H1 (cell line): ENCODE results near the gene GRB7. TPM values are rescaled to one million over a fixed set of nuclear protein-coding genes. Genes with fewer than 3 reads are reported as not detected.

ENCODE experiments used
- CTCF ChIA-PET: fragments of 300-600 bp; sonication (Branson Sonifier 250); formaldehyde crosslinking; loops from one replicate; lab custom pipeline; 2021; ENCODE audit not compliant: partially characterized antibody; lab: Charles Lee
- POLR2A ChIA-PET: fragments of 300-600 bp; sonication (Branson Sonifier 250); formaldehyde crosslinking; loops from one replicate; lab custom pipeline; 2021; ENCODE audit warnings: inconsistent platforms; ENCODE audit not compliant: partially characterized antibody; lab: Charles Lee
- DNase-seq, 2 experiments: peaks; one replicate each; pipeline versions ENCODE4 v3.0.0 to v3.0.0-alpha.2; 2010 to 2022; ENCODE audit warnings: low spot score in 2 of 2, low read depth in 1 of 2, mixed read lengths in 1 of 2
- FAIRE-seq: peaks from 2 replicates; lab custom pipeline; 2011; peaks lifted over from hg19 to GRCh38; lab: Jason Lieb, UNC
- H2AFZ ChIP-seq: 2 replicates; pipeline ENCODE4 v1.8.1; 2012; ENCODE audit warnings: low read length, inconsistent platforms
- H2AK5ac ChIP-seq: 2 replicates; pipeline ENCODE4 v1.6.1; 2013; ENCODE audit warnings: low read depth, low read length
- H2BK120ac ChIP-seq: replicated peaks from 2 replicates; pipeline ENCODE3; 2013; ENCODE audit warnings: low read depth, low read length, inconsistent platforms
- H2BK12ac ChIP-seq: 2 replicates; pipeline ENCODE4 v1.6.1; 2013; ENCODE audit warnings: low read depth, low read length
- H2BK15ac ChIP-seq: 2 replicates; pipeline ENCODE4 v1.6.1; 2013; ENCODE audit warnings: low read length
- H2BK20ac ChIP-seq: 2 replicates; pipeline ENCODE4 v1.6.1; 2013; ENCODE audit warnings: low read length
- H2BK5ac ChIP-seq: 2 replicates; pipeline ENCODE4 v1.6.1; 2013; ENCODE audit warnings: low read depth, low read length
- H3K14ac ChIP-seq: 2 replicates; pipeline ENCODE4 v1.6.1; 2013; ENCODE audit warnings: inconsistent platforms; ENCODE audit not compliant: insufficient read length
- H3K18ac ChIP-seq: 2 replicates; pipeline ENCODE4 v1.6.1; 2013; ENCODE audit warnings: low read length; ENCODE audit errors: extremely low read depth
- H3K23ac ChIP-seq: 2 replicates; pipeline ENCODE4 v1.6.1; 2013; ENCODE audit warnings: inconsistent platforms; ENCODE audit not compliant: insufficient read length
- H3K23me2 ChIP-seq: 2 replicates; pipeline ENCODE4 v1.6.1; 2013; ENCODE audit warnings: low read depth, low read length
- H3K27ac ChIP-seq: 2 replicates; pipeline ENCODE4 v1.6.1; 2011; ENCODE audit warnings: low read depth, low read length, inconsistent platforms
- H3K27me3 ChIP-seq, 4 experiments: replicated peaks in 1 of 4; 1 replicate in 1 of 4; 2 replicates in 3 of 4; pipeline versions ENCODE4 v1.6.1 to v1.8.1; 2011 to 2013; ENCODE audit warnings: low read length in 3 of 4, mild to moderate bottlenecking in 3 of 4, inconsistent platforms in 2 of 4, mixed read lengths in 2 of 4, moderate library complexity in 1 of 4; ENCODE audit not compliant: control insufficient read depth in 3 of 4, insufficient read depth in 3 of 4; ENCODE audit errors: extremely low read depth in 1 of 4
- H3K36me3 ChIP-seq, 4 experiments: 2 replicates each; pipeline versions ENCODE4 v1.6.1 to v1.8.1; 2011 to 2013; ENCODE audit warnings: mild to moderate bottlenecking in 4 of 4, low read length in 3 of 4, moderate library complexity in 2 of 4, control low read depth in 1 of 4, inconsistent platforms in 1 of 4; ENCODE audit not compliant: insufficient read depth in 4 of 4, control insufficient read depth in 2 of 4
- H3K4ac ChIP-seq: replicated peaks from 2 replicates; pipeline ENCODE3; 2013; ENCODE audit warnings: low read length, low read depth, mixed read lengths, inconsistent platforms; ENCODE audit not compliant: insufficient read length
- H3K4me1 ChIP-seq, 4 experiments: replicated peaks in 1 of 4; 1 replicate in 1 of 4; 2 replicates in 3 of 4; pipeline versions ENCODE4 v1.6.1 to v1.8.1; 2011 to 2013; ENCODE audit warnings: low read length in 3 of 4, inconsistent platforms in 2 of 4, mixed read lengths in 1 of 4; ENCODE audit not compliant: insufficient read depth in 4 of 4, control insufficient read depth in 3 of 4
- H3K4me2 ChIP-seq, 2 experiments: 2 replicates each; pipeline versions ENCODE4 v1.6.1 to v1.8.1; 2011 to 2013; ENCODE audit warnings: low read depth in 2 of 2, low read length in 2 of 2, control low read depth in 1 of 2, inconsistent platforms in 1 of 2, mild to moderate bottlenecking in 1 of 2; ENCODE audit not compliant: insufficient read depth in 1 of 2
- H3K4me3 ChIP-seq, 4 experiments: fragments of 200-600, 300-600 bp in 1 of 4; sonication (generic), shearing (Covaris generic), sonication (Bioruptor Twin) in 1 of 4; 2 replicates each; pipeline versions ENCODE4 v1.5.1 to v1.8.1; 2011 to 2016; ENCODE audit warnings: low read length in 4 of 4, low read depth in 3 of 4, control low read depth in 2 of 4, inconsistent platforms in 2 of 4, mild to moderate bottlenecking in 2 of 4, mixed read lengths in 1 of 4, moderate library complexity in 1 of 4; ENCODE audit not compliant: insufficient read depth in 2 of 4; ENCODE audit errors: extremely low read depth in 1 of 4
- H3K56ac ChIP-seq: replicated peaks from 2 replicates; pipeline ENCODE3; 2013; ENCODE audit warnings: low read depth, mild to moderate bottlenecking, mixed read lengths, low read length, inconsistent platforms; ENCODE audit not compliant: insufficient read length
- H3K79me1 ChIP-seq: 2 replicates; pipeline ENCODE4 v1.6.1; 2013; ENCODE audit warnings: low read depth, low read length, control low read depth
- H3K79me2 ChIP-seq, 2 experiments: 2 replicates each; pipeline versions ENCODE4 v1.6.1 to v1.8.1; 2012 to 2013; ENCODE audit warnings: low read length in 2 of 2, mild to moderate bottlenecking in 2 of 2, inconsistent platforms in 1 of 2; ENCODE audit not compliant: insufficient read depth in 2 of 2, control insufficient read depth in 1 of 2
- H3K9ac ChIP-seq, 4 experiments: replicated peaks in 1 of 4; 1 replicate in 1 of 4; 2 replicates in 3 of 4; pipeline versions ENCODE4 v1.6.1 to v1.8.1; 2011 to 2013; ENCODE audit warnings: low read depth in 3 of 4, low read length in 3 of 4, control low read depth in 2 of 4, mild to moderate bottlenecking in 2 of 4, moderate library complexity in 2 of 4, inconsistent platforms in 1 of 4; ENCODE audit errors: extremely low read depth in 1 of 4
- H3K9me3 ChIP-seq, 2 experiments: 2 replicates each; pipeline versions ENCODE4 v1.6.1 to v1.8.1; 2012 to 2013; ENCODE audit warnings: mild to moderate bottlenecking in 2 of 2, moderate library complexity in 2 of 2, control low read depth in 1 of 2, inconsistent platforms in 1 of 2, low read depth in 1 of 2, low read length in 1 of 2, mixed read lengths in 1 of 2; ENCODE audit not compliant: insufficient read depth in 2 of 2
- H4K20me1 ChIP-seq, 2 experiments: replicated peaks in 1 of 2; 2 replicates each; pipeline versions ENCODE3 to v1.8.1; 2011 to 2013; ENCODE audit warnings: inconsistent platforms in 2 of 2, low read length in 2 of 2, mild to moderate bottlenecking in 1 of 2; ENCODE audit not compliant: insufficient read depth in 2 of 2, control insufficient read depth in 1 of 2
- H4K5ac ChIP-seq: 2 replicates; pipeline ENCODE4 v1.6.1; 2013; ENCODE audit warnings: low read length, low read depth, mixed read lengths, inconsistent platforms; ENCODE audit not compliant: insufficient read length
- H4K8ac ChIP-seq: 2 replicates; pipeline ENCODE4 v1.8.0; 2013; ENCODE audit warnings: mild to moderate bottlenecking, moderate library complexity, low read length, inconsistent platforms; ENCODE audit not compliant: insufficient read depth; ENCODE audit errors: extremely low read depth
- H4K91ac ChIP-seq: replicated peaks from 2 replicates; pipeline ENCODE3; 2013; ENCODE audit warnings: low read length, mixed read lengths, inconsistent platforms; ENCODE audit not compliant: insufficient read length
- CHD1 ChIP-seq: IDR thresholded peaks from 2 replicates; pipeline ENCODE4 v1.6.1; 2012; ENCODE audit warnings: low read depth, low read length, improper control_type of control experiment
- GABPA ChIP-seq: IDR thresholded peaks from 2 replicates; pipeline ENCODE4 v1.6.1; 2011; ENCODE audit warnings: mild to moderate bottlenecking, low read length, moderate library complexity, borderline replicate concordance; ENCODE audit not compliant: insufficient read depth
- KDM1A ChIP-seq: fragments of 200-600, 300-600 bp; sonication (generic); IDR thresholded peaks from 2 replicates; pipeline ENCODE4 v1.7.1; 2016; ENCODE audit warnings: mild to moderate bottlenecking, low read length, borderline replicate concordance
- TAF1 ChIP-seq: IDR thresholded peaks from 2 replicates; pipeline ENCODE4 v1.6.1; 2011; ENCODE audit warnings: mild to moderate bottlenecking, low read depth, low read length
- WGBS, 2 experiments: shearing (Covaris generic) in 1 of 2; methylation state at CpG; one replicate each; pipeline versions ENCODE4 v1.1.6 to v1.1.7; 2013 to 2015; ENCODE audit warnings: low lambda C conversion rate in 2 of 2, mixed read lengths in 2 of 2, inconsistent platforms in 1 of 2, low coverage in 1 of 2, missing lambda C conversion rate in 1 of 2; ENCODE audit not compliant: insufficient replicate concordance in 2 of 2, insufficient coverage in 1 of 2, insufficient read length in 1 of 2; ENCODE audit errors: extremely low coverage in 1 of 2, missing lambda C conversion rate in 1 of 2; 5-methylcytosine and 5-hydroxymethylcytosine counted together
- polyA plus RNA-seq, 7 experiments: library from polyadenylated mRNA; depleted of rRNA in 3 of 7; stranded (reverse) in 5 of 7; unstranded in 2 of 7; fragments of >200 nt in 5 of 7; fragments of 200-250 nt in 2 of 7; gene quantifications; 1 replicate in 5 of 7; 2 replicates in 1 of 7; 4 replicates in 1 of 7; pipeline versions ENCODE4 v1.2.1 to v1.2.3, GENCODE V29; 2011 to 2013; ENCODE audit warnings: missing spikeins in 2 of 7, mixed read lengths in 2 of 7
- total RNA-seq: library from RNA; stranded (reverse); fragmentation: NEBNext Ultra II Directional; extraction: Animal tissue kit (Norgen Biotek cat#: 25700); gene quantifications from 2 replicates; pipeline ENCODE4 v1.2.1, GENCODE V29; 2021

GRB7 gene
- total and polyA plus RNA-seq, 2 of the 8 experiments (the other 6 are each of a cell fraction or from before 2014, with no cell fraction given) = 32.2 to 41.5 TPM

- Histone ChIP-seq H3K36me3 (no peaks in the 10 kb centered on the region), H4K20me1 (no peaks in the 10 kb centered on the region), H3K9ac (no peak overlapping the region), H3K79me1 (0 out of 2 replicates have a peak, but pooled peaks cover 5% of the 10 kb centered on the region), H3K4me1 (peaks cover 5 to 31% (median 23%) of the 10 kb centered on the region in 4 experiments), H3K27me3 (no peaks in the 10 kb centered on the region), H2BK5ac (no peak overlapping the region), H4K91ac (no peak overlapping the region), H3K27ac (no peak overlapping the region; the same call in 1 of the 2 replicates), H3K23ac (no peak overlapping the region), H2BK15ac (no peak overlapping the region), H3K4me3 (no peak overlapping the region), H2BK20ac (no peak overlapping the region), H3K9me3 (no peaks in the 10 kb centered on the region), H3K56ac (no peak overlapping the region), H2BK12ac (no peak overlapping the region), H4K8ac (no peak overlapping the region), H2AK5ac (no peak overlapping the region; the same call in 1 of the 2 replicates), H3K79me2 (peaks cover 0 to 9% of the 10 kb centered on the region in 2 experiments; a peak in 2 of 4 replicates), H4K5ac (no peak overlapping the region), H3K14ac (no peak overlapping the region), H3K23me2 (peaks cover 23% of the 10 kb centered on the region), H2BK120ac (no peak overlapping the region), H3K18ac (no peak overlapping the region), H2AFZ (no peak overlapping the region), H3K4ac (no peak overlapping the region), H3K4me2 (peak overlapping the region in 1 of 2 experiments; percentile 96; a peak in 1 of 4 replicates)
- no peak for TF ChIP-seq CHD1
- no peak for TF ChIP-seq TAF1
- TF ChIP-seq KDM1A = no peak
- no peak for TF ChIP-seq GABPA
- WGBS, 2 experiments = 85% methylated on average over 10 of the region's 10 CpGs; no CpG with 5 or more reads in 1 of the 2 experiments
- ChIA-PET POLR2A (interaction anchor here (1.0 to 1.3 kb wide), 3 partner anchors 13 to 41 kb away, joined by 4 read pairs; no protein-coding TSS in a partner anchor), CTCF (interaction anchor here (0.6 to 1.4 kb wide), 5 partner anchors 14 to 116 kb away, joined by 3 read pairs; no protein-coding TSS in a partner anchor)
- FAIRE-seq (peak; percentile 66), DNase-seq (no peak)
Measured at GRCh38 chr17:39736319-39737165, 1.2 kb upstream of the GRB7 start.
